Small intestine (tissue), 7 donors: ENCODE measurements around the gene EFHB. TPM values are rescaled to one million over a fixed set of nuclear protein-coding genes. Genes with fewer than 3 reads are reported as not detected.
A peak's percentile ranks its signal among the peaks of the same experiment; 100 is the strongest.
"Not testable (repeated sequence)": the region's sequence is repeated elsewhere in the genome, so short reads cannot be mapped to it uniquely, and the experiment has no call there.

Experiments used
- DNase-seq, 2 donors: peaks; one replicate each; pipeline versions ENCODE4 v3.0.0 to v3.0.0-alpha.2; 2013
- FAIRE-seq: peaks from 2 replicates; lab custom pipeline; 2012; peaks lifted over from hg19 to GRCh38; lab: Jason Lieb, UNC
- H3K27ac ChIP-seq, 3 donors: one replicate each; pipeline ENCODE4 v1.5.1; 2013; ENCODE audit warnings: low read length in 2 of 3, mild to moderate bottlenecking in 2 of 3, control low read depth in 1 of 3, inconsistent platforms in 1 of 3, low read depth in 1 of 3, moderate library complexity in 1 of 3
- H3K27me3 ChIP-seq, 3 donors: one replicate each; pipeline ENCODE4 v1.6.1; 2013; ENCODE audit warnings: low read length in 3 of 3, inconsistent platforms in 1 of 3; ENCODE audit not compliant: control insufficient read depth in 3 of 3, insufficient read depth in 3 of 3
- H3K36me3 ChIP-seq, 3 donors: one replicate each; pipeline ENCODE4 v1.6.1; 2013; ENCODE audit warnings: low read length in 3 of 3, inconsistent platforms in 1 of 3, low read depth in 1 of 3, mild to moderate bottlenecking in 1 of 3, moderate library complexity in 1 of 3; ENCODE audit not compliant: control insufficient read depth in 3 of 3, insufficient read depth in 2 of 3
- H3K4me1 ChIP-seq, 3 donors: one replicate each; pipeline ENCODE4 v1.6.1; 2013; ENCODE audit warnings: low read length in 2 of 3, inconsistent platforms in 1 of 3, low read depth in 1 of 3, mild to moderate bottlenecking in 1 of 3, moderate library complexity in 1 of 3; ENCODE audit not compliant: control insufficient read depth in 3 of 3, insufficient read depth in 2 of 3
- H3K4me3 ChIP-seq, 3 donors: one replicate each; pipeline ENCODE4 v1.5.1; 2013; ENCODE audit warnings: low read length in 3 of 3, control low read depth in 1 of 3, inconsistent platforms in 1 of 3, low read depth in 1 of 3, mild to moderate bottlenecking in 1 of 3, moderate library complexity in 1 of 3
- H3K9me3 ChIP-seq, 2 donors: one replicate each; pipeline ENCODE4 v1.6.1; 2013; ENCODE audit warnings: low read depth in 1 of 2, low read length in 1 of 2; ENCODE audit not compliant: control insufficient read depth in 2 of 2, insufficient read depth in 1 of 2
- WGBS, 3 donors: extraction: QIAGEN DNeasy Blood & Tissue Kit; methylation state at CpG; one replicate each; pipeline ENCODE4 v1.1.7; 2013; 5-methylcytosine and 5-hydroxymethylcytosine counted together
- polyA plus RNA-seq, 4 donors: library from polyadenylated mRNA; stranded (reverse) in 3 of 4; unstranded in 1 of 4; fragments of 200-250 nt in 3 of 4; fragments of 120-200 nt in 1 of 4; gene quantifications; one replicate each; pipeline versions ENCODE4 v1.2.1 to v1.2.3, GENCODE V29; 2013
- donor health status: healthy with polysubstance abuse.
- donor health status: control.
- donor health status: control.
- donor health status: Bipolar disorder and iron deficiency.
- donor health status: healthy.

Gene EFHB
- polyA plus RNA-seq, 4 donors, result 0.27 to 0.45 TPM; not detected in 2

DNA sequence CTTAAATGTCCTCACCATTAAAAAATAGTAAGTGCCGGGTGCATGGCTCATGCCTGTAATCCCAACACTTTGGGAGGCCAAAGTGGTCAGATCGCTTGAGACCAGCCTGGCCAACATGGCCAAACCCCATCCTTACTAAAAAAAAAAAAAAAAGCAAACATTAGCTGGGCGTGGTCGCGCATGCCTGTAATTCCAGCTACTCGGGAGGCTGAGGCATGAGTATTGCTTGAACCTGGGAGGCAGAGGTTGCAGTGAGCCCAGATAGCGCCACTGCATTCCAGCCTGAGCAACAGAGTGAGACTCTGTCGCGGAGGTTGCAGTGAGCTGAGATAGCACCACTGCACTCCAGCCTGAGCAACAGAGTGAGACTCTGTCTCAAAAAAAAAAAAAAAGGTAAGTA is 23.3 kb upstream of the EFHB start:
- not testable (repeated sequence) for H3K4me3 ChIP-seq, DNase-seq, H3K4me1 ChIP-seq, H3K27ac ChIP-seq, FAIRE-seq, H3K27me3 ChIP-seq, H3K9me3 ChIP-seq
- H3K36me3 ChIP-seq, result peaks cover 0 to 37% (median 7%) of the 10 kb centered on the region in 3 donors
- WGBS, 3 donors, result 86 to 91% (median 90%) methylated on average over 9 of the region's 9 CpGs

- Histone ChIP-seq H3K36me3 (peaks cover 0 to 37% (median 8%) of the 10 kb centered on the region in 3 donors), H3K4me1 (peaks cover 0 to 3% (median 0%) of the 10 kb centered on the region in 3 donors), H3K4me3 (no peak overlapping the region), H3K27ac (no peak overlapping the region), H3K27me3 (no peaks in the 10 kb centered on the region), H3K9me3 (no peaks in the 10 kb centered on the region)
- no peak for FAIRE-seq
- 91 to 98% (median 97%) methylated on average over 4 of the region's 4 CpGs for WGBS, 3 donors
- no peak for DNase-seq
These were observed 20.7 kb upstream of the EFHB start for GRCh38 chr3:19954676-19955075.

DNA sequence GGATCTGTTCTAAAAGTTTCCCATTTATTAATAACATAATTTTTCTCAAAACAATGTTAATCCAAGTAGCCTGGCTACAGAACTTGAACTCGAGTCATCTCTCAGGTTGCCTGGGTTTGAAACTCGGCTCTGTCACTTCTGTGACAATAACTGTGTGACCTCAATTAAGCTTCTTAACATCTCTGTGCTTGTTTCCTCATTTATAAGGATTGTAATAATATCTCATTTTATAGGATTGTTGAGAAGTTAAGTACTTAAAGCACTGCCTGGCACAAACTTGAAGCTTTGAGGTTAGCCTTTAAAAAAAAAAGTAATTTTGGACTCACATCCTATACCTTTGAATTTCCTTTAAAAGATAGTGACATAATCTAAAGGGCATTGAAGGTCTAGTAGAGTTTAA is 16.3 kb upstream of the EFHB start:
- H3K4me3 ChIP-seq, result no peak overlapping the region
- no peak for DNase-seq
- no peak for FAIRE-seq
- peaks cover 0 to 3% (median 3%) of the 10 kb centered on the region in 3 donors for H3K4me1 ChIP-seq
- 77 to 81% (median 81%) methylated on average over 2 of the region's 2 CpGs for WGBS, 3 donors
- no peak overlapping the region for H3K27ac ChIP-seq
- peaks cover 0 to 22% (median 8%) of the 10 kb centered on the region in 3 donors for H3K36me3 ChIP-seq
- no peaks in the 10 kb centered on the region for H3K9me3 ChIP-seq
- H3K27me3 ChIP-seq, result no peaks in the 10 kb centered on the region

DNA sequence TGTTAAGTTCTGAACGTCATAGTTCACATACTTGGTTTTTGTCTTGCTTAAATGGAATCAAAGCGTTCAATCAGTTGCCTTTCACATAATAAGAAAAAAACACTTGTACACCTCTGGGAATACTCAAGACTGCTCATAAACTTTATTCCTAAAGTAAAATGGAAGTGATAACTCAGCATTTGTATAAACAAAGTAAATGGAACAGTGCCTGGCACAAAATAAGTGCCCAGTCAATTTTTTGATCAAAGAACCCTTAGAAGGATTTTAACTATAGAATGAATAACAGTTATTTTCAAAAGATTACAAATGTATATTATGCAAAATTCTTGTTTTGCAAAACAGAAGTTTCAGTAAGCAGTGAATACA is 14.2 kb upstream of the EFHB start:
- H3K36me3 ChIP-seq, result peaks cover 0 to 10% (median 5%) of the 10 kb centered on the region in 3 donors
- no peaks in the 10 kb centered on the region for H3K27me3 ChIP-seq
- H3K9me3 ChIP-seq, result no peaks in the 10 kb centered on the region
- peaks cover 0 to 5% (median 3%) of the 10 kb centered on the region in 3 donors for H3K4me1 ChIP-seq
- 0 to 4% (median 2%) methylated on average over 2 of the region's 2 CpGs for WGBS, 3 donors
- FAIRE-seq, result no peak
- peak overlapping the region; percentile 98 to 99 (median 98) for H3K27ac ChIP-seq
- H3K4me3 ChIP-seq, result peak overlapping the region; percentile 77 to 99 (median 94)
- DNase-seq, result no peak

- H3K9me3 ChIP-seq, result no peaks in the 10 kb centered on the region
- WGBS, 3 donors, result 0 to 1% (median 0%) methylated on average over 29 to 30 of the region's 30 CpGs
- no peaks in the 10 kb centered on the region for H3K27me3 ChIP-seq
- peaks cover 0 to 10% (median 5%) of the 10 kb centered on the region in 3 donors for H3K36me3 ChIP-seq
- no peak for FAIRE-seq
- H3K27ac ChIP-seq, result peak overlapping the region; percentile 98 to 99 (median 98)
- H3K4me3 ChIP-seq, result peak overlapping the region; percentile 77 to 99 (median 94)
- H3K4me1 ChIP-seq, result peaks cover 0 to 5% (median 3%) of the 10 kb centered on the region in 3 donors
- peak; percentile 67 to 88 for DNase-seq
These were observed 13.7 kb upstream of the EFHB start for GRCh38 chr3:19947549-19948225.

GRCh38 chr3:19946832-19947548 is 13.0 kb upstream of the EFHB start, which contains the start of gene RAB5A:
Gene RAB5A (plus strand): TSS chr3:19947097. CDS start chr3:19950899, 3,802 bp downstream.
- WGBS, 3 donors, result 0 to 1% (median 0%) methylated on average over 53 to 73 of the region's 73 CpGs
- peak within 1 kb of the TSS; percentile 98 to 99 (median 98) for H3K27ac ChIP-seq
- H3K27me3 ChIP-seq, result no peaks in the 10 kb centered on the region
- H3K4me3 ChIP-seq, result peak within 1 kb of the TSS; percentile 77 to 99 (median 94)
- H3K36me3 ChIP-seq, result peaks cover 0 to 10% (median 5%) of the 10 kb centered on the region in 3 donors
- DNase-seq, result peak; percentile 99
- no peaks in the 10 kb centered on the region for H3K9me3 ChIP-seq
- peak; percentile 55 for FAIRE-seq
- H3K4me1 ChIP-seq, result peaks cover 0 to 5% (median under 1%) of the 10 kb centered on the region in 3 donors

GRCh38 chr3:19945969-19946831 is 12.2 kb upstream of the EFHB start:
- Histone ChIP-seq H3K4me1 (peaks cover 0 to 5% (median 0%) of the 10 kb centered on the region in 3 donors), H3K27me3 (no peaks in the 10 kb centered on the region), H3K4me3 (peak overlapping the region; percentile 43 to 99 (median 94)), H3K27ac (peak overlapping the region; percentile 98), H3K36me3 (peaks cover 0 to 6% (median 0%) of the 10 kb centered on the region in 3 donors), H3K9me3 (no peaks in the 10 kb centered on the region)
- 9 to 30% (median 23%) methylated on average over 26 of the region's 26 CpGs for WGBS, 3 donors
- FAIRE-seq, result no peak
- peak; percentile 43 to 44 for DNase-seq

DNA sequence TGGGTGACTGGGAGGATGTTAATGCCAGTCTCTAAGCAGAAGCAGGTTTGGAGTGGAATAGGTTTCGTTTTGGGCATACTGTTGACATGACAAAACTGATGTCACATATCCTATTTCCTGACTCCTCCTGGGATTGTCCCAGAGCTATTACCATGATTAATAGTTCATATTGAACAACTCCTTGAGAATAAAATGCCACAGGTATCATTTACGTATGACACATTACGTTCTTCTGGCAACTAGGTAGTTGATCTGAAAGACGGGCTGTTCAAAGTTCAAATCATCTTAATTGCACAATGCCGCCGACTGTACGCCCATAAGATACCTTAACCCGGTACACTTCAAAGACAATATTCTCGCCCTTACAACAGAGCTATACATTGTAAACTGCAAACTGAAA is 11.5 kb upstream of the EFHB start:
- peaks cover 0 to 3% (median 0%) of the 10 kb centered on the region in 3 donors for H3K36me3 ChIP-seq
- no peaks in the 10 kb centered on the region for H3K27me3 ChIP-seq
- FAIRE-seq, result no peak
- peak overlapping the region in 2 of 3 donors; percentile 94 to 99 for H3K4me3 ChIP-seq
- H3K4me1 ChIP-seq, result peaks cover 0 to 5% (median 0%) of the 10 kb centered on the region in 3 donors
- H3K9me3 ChIP-seq, result no peaks in the 10 kb centered on the region
- peak; percentile 87 to 95 for DNase-seq
- H3K27ac ChIP-seq, result peak overlapping the region; percentile 98
- 19 to 69% (median 38%) methylated on average over 9 of the region's 9 CpGs for WGBS, 3 donors
